KOPT-K1 (cell line): ENCODE measurements around the gene SMPD3.

Source experiments
- H3K27ac ChIP-seq: fragments of 200-600 bp; sonication (generic); 2 replicates; pipeline ENCODE4 v1.5.1; 2016; ENCODE audit warnings: antibody characterized with exemption, mild to moderate bottlenecking, low read depth, low read length; ENCODE audit not compliant: poor library complexity, severe bottlenecking
- H3K36me3 ChIP-seq: fragments of 200-600 bp; sonication (generic); 2 replicates; pipeline ENCODE4 v1.5.1; 2017; ENCODE audit warnings: antibody characterized with exemption, mild to moderate bottlenecking, low read length, moderate library complexity; ENCODE audit not compliant: insufficient read depth
- H3K9me3 ChIP-seq: fragments of 200-600 bp; sonication (generic); 2 replicates; pipeline ENCODE4 v1.5.1; 2017; ENCODE audit warnings: antibody characterized with exemption, low read length, mild to moderate bottlenecking; ENCODE audit not compliant: insufficient read depth, poor library complexity, severe bottlenecking

SMPD3 gene

DNA sequence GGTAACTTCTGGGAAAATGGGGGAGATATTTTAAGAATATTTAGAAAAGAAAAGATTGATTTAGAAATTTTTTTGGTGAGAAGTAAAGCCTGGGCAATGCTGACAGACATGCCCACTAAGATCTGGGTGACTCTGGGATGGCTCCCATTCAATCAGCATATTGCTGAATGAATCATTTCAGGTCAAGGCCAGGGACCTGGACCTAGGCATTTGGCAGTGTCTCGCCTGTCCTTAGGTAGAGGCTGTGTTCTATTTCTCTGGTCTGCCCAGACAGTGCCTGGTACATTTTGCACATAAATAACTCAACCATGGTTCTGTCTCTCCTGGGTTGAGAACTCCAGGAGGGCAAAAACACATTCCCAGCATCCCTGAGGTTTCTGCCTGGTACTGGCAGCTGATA lies 39.9 kb downstream of the SMPD3 start:
- Histone ChIP-seq H3K27ac (no peak overlapping the region), H3K36me3 (no peaks in the 10 kb centered on the region), H3K9me3 (no peaks in the 10 kb centered on the region)

- Histone ChIP-seq H3K9me3 (no peaks in the 10 kb centered on the region), H3K36me3 (no peaks in the 10 kb centered on the region), H3K27ac (no peak overlapping the region)
Measured at GRCh38 chr16:68406458-68407152, 41.7 kb downstream of the SMPD3 start.

DNA sequence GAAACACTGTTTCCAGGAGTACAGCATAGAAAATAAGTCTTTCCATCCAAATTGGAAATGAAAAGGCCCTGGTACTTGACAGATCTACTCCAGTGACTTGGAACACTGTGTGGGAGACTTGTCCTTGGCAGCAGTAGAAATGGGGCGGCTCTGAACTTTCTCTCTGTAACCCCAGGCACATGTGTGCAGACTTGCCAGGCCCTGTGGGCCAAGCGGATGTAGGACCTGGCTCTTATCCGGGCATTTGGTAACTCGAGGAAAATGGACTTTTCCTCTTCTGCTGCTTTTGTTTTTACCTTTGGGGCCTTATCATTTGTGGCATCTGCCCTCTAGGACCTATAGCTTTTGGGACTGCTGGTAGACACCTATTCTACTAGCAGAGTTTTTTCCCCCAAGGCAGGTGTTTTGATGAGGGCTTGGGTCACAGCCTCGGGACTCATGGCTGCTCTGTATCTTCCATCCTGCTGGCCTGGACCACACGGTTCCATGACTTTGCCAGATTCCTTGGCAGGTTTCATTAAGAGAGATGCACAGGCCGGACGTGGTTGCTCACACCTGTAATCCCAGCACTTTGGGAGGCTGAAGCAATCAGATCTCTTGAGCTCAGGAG lies 43.5 kb downstream of the SMPD3 start:
- Histone ChIP-seq H3K36me3 (no peaks in the 10 kb centered on the region), H3K9me3 (no peaks in the 10 kb centered on the region), H3K27ac (no peak overlapping the region)

DNA sequence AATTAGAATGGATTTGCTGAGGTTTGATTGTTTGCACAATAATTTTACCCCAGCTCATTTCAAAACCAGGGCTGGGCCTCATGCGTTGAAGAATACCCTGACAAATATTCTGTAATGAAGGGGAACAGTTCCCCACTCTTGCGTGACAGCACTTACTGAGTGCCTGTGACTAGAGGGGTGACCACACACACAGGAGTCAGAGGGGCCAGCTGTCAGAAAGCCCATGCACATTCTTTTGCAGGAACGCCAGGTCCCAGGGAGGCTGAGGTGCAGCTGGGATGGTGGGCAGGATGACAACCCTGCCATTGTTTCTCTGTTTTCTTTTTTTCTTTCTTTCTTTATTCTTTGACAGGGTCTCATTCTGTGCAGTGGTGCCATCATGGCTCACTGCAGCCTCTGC lies 44.6 kb downstream of the SMPD3 start:
- no peaks in the 10 kb centered on the region for H3K36me3 ChIP-seq
- no peaks in the 10 kb centered on the region for H3K9me3 ChIP-seq
- no peak overlapping the region for H3K27ac ChIP-seq

GRCh38 chr16:68403177-68403576 lies 45.1 kb downstream of the SMPD3 start:
- no peak overlapping the region for H3K27ac ChIP-seq
- no peaks in the 10 kb centered on the region for H3K36me3 ChIP-seq
- no peaks in the 10 kb centered on the region for H3K9me3 ChIP-seq

- no peaks in the 10 kb centered on the region for H3K36me3 ChIP-seq
- H3K27ac ChIP-seq, result no peak overlapping the region
- H3K9me3 ChIP-seq, result no peaks in the 10 kb centered on the region
Measured at GRCh38 chr16:68402748-68403040, 45.6 kb downstream of the SMPD3 start.

GRCh38 chr16:68401871-68402747 lies 46.2 kb downstream of the SMPD3 start:
- Histone ChIP-seq H3K27ac (no peak overlapping the region), H3K9me3 (no peaks in the 10 kb centered on the region), H3K36me3 (no peaks in the 10 kb centered on the region)

GRCh38 chr16:68400924-68401460 lies 47.3 kb downstream of the SMPD3 start:
- Histone ChIP-seq H3K9me3 (no peaks in the 10 kb centered on the region), H3K27ac (no peak overlapping the region), H3K36me3 (no peaks in the 10 kb centered on the region)

DNA sequence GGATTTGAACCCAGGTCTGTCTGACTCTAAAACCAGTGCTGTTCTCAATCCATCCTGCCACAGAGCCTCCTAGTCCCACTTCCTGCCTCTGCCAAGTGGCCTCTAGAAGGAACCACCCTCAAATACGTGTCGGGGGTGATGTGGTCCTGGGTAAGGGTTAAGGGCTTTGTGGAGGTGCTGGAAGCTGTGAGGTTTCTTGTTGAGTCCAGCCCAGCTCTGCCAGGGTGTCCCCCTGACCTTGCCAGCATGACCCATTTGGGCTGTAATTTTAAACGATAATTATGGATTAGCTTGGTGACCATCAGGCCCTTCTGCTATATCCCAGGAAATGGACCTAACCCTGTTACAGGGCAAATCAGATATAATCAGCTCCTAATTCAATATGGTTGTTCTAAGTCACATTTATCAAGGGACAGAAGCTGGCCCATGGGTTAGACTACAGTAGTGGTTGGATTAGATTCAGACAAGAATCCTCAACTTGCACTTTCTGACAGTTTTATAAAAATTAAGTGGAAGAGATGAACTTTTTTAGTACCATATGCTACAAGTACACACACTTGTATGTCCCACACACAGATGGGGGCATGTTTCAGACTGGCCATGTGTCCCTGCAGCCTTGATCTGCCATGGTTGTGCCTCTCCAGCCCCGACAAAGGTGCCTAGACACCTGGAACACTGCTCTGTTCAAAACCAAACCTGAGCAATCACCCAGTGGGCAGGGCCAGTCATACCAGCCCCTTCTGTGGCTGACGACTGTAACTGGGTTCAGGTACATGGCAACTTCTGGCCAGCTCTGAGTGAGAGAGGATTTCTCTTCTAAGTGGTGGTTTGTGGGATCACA lies 48.0 kb downstream of the SMPD3 start:
- no peaks in the 10 kb centered on the region for H3K36me3 ChIP-seq
- H3K9me3 ChIP-seq, result no peaks in the 10 kb centered on the region
- no peak overlapping the region for H3K27ac ChIP-seq

GRCh38 chr16:68399456-68399855 lies 48.9 kb downstream of the SMPD3 start:
- H3K27ac ChIP-seq, result no peak overlapping the region
- no peaks in the 10 kb centered on the region for H3K36me3 ChIP-seq
- H3K9me3 ChIP-seq, result no peaks in the 10 kb centered on the region

- no peak overlapping the region for H3K27ac ChIP-seq
- no peaks in the 10 kb centered on the region for H3K9me3 ChIP-seq
- no peaks in the 10 kb centered on the region for H3K36me3 ChIP-seq
Measured at GRCh38 chr16:68397710-68398201, 50.6 kb downstream of the SMPD3 start.

- no peak overlapping the region for H3K27ac ChIP-seq
- H3K9me3 ChIP-seq, result no peaks in the 10 kb centered on the region
- no peaks in the 10 kb centered on the region for H3K36me3 ChIP-seq
Measured at GRCh38 chr16:68396481-68396880, 51.8 kb downstream of the SMPD3 start.

DNA sequence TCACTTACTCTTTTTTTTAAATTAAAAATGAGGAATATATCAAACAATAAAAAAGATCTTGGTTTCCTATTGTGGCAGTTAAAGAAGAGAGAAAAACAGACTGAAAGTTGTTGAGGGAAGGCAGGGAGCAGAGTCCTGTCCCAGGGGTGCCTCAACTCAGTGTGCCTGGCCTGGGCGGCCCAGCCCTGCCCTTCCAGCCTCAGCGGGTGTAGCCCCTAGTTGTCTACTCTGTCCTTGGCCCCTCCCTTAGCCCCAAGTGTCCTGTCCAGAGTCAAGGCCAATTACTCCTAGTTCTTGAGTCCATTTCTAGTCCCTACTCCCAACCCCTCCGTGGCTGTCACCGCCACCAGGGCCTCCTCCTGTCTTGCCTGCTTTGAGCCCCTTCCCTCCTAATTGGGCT lies 52.5 kb downstream of the SMPD3 start:
- Histone ChIP-seq H3K36me3 (no peaks in the 10 kb centered on the region), H3K9me3 (no peaks in the 10 kb centered on the region), H3K27ac (no peak overlapping the region)

DNA sequence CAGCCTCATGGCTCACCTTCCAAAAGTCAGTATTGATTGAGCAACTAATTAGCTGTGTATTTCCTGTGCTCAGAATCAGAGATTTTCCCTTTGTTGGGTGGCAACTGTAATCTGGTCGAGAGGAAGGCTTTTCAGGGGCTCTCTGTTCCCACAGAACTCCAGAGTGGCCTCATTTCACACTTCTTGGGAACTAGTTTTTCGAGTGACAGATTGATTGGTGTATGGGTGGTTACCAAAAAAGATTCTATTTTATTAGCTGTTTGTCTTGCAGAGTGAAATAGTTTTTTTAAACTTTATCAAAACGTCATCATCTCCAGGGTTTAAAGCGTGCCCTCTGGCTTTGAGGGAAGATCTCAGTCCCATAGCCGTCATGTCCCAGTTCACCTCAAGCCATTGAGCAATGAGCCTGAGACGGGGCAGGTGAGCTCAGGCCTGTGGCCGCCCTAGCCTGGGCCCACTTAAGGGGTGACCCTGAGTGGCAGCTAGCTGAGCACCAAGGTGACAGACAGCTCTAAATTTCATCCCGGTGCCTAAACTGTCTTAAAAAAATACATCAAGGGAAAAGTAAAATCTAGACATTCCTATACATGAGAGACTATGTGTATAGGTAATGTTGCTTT lies 53.0 kb downstream of the SMPD3 start:
- H3K9me3 ChIP-seq, result no peaks in the 10 kb centered on the region
- H3K27ac ChIP-seq, result no peak overlapping the region
- H3K36me3 ChIP-seq, result no peaks in the 10 kb centered on the region
